Vagina (tissue), 2 donors: ENCODE measurements around the gene CAMK2A.

ENCODE experiments used
- POLR2A ChIP-seq, 2 donors: fragments of 450-650 bp; IDR thresholded peaks; one replicate each; pipeline ENCODE4 v1.6.1; 2017; ENCODE audit warnings: antibody characterized with exemption in 2 of 2, mild to moderate bottlenecking in 2 of 2, moderate library complexity in 2 of 2
- TF ChIP-seq, protein P1 (sequence below), 3 experiments: fragments of 450-650 bp in 2 of 3; fragments of 200-600 bp in 1 of 3; sonication (generic) in 1 of 3; IDR thresholded peaks; one replicate each; pipeline ENCODE4 v1.5.1; 2017 to 2019; ENCODE audit warnings: antibody characterized with exemption in 3 of 3, mild to moderate bottlenecking in 2 of 3, moderate library complexity in 2 of 3

GRCh38 chr5:150222906-150223305 lies 66.7 kb downstream of the CAMK2A start:
- no peak for TF ChIP-seq POLR2A (IDR thresholded peaks at IDR 0.05)
- TF ChIP-seq, protein P1, sequence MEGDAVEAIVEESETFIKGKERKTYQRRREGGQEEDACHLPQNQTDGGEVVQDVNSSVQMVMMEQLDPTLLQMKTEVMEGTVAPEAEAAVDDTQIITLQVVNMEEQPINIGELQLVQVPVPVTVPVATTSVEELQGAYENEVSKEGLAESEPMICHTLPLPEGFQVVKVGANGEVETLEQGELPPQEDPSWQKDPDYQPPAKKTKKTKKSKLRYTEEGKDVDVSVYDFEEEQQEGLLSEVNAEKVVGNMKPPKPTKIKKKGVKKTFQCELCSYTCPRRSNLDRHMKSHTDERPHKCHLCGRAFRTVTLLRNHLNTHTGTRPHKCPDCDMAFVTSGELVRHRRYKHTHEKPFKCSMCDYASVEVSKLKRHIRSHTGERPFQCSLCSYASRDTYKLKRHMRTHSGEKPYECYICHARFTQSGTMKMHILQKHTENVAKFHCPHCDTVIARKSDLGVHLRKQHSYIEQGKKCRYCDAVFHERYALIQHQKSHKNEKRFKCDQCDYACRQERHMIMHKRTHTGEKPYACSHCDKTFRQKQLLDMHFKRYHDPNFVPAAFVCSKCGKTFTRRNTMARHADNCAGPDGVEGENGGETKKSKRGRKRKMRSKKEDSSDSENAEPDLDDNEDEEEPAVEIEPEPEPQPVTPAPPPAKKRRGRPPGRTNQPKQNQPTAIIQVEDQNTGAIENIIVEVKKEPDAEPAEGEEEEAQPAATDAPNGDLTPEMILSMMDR (IDR thresholded peaks at IDR 0.05): no peak
